Fibroblast of the aortic adventitia (primary cell): ENCODE data around the gene MARF1. TPM values are rescaled to one million over a fixed set of nuclear protein-coding genes. Genes with fewer than 3 reads are reported as not detected.
"Not testable (repeated sequence)": the region's sequence is repeated elsewhere in the genome, so short reads cannot be mapped to it uniquely, and the experiment has no call there.

Experiments used
- DNase-seq: peaks from one replicate; pipeline ENCODE4 v3.0.0-alpha.2; 2010; ENCODE audit warnings: low read depth
- H3K4me3 ChIP-seq: 2 replicates; pipeline ENCODE4 v1.5.1; 2011; ENCODE audit warnings: low read depth, mild to moderate bottlenecking, control low read depth, low read length, moderate library complexity
- total RNA-seq: library from RNA; depleted of rRNA; stranded (reverse); fragments of >200 nt; gene quantifications from 2 replicates; pipeline ENCODE4 v1.2.3, GENCODE V29; 2012; ENCODE audit warnings: low replicate concordance
- TF ChIP-seq, protein P1 (sequence below): IDR thresholded peaks from 2 replicates; pipeline ENCODE4 v1.5.1; 2011; ENCODE audit warnings: mild to moderate bottlenecking, low read length, control low read depth, inconsistent platforms; ENCODE audit not compliant: insufficient read depth

Gene MARF1
- total RNA-seq, 1 donor, result 27.1 TPM

DNA sequence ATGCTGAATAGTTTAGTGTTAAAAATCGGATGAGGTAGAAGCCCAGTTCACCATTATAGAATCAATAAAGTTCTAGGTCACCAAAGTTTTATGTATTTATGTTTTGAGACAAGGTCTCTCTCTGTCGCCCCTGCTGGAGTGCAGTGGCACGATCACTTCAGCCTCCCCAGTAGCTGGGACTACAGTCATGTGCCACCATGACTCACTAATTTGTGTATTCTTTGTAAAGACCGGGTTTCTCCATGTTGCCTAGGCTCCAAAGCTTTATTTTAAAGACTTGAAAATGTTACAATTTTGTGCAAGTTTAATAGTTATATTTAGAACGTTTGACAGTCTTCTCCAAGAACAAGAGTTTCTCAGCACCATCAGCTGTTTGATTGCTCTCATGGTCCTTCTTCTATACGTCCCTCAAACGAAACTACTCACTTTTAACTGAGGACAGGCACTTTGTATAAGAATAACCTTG is 39.2 kb upstream of the MARF1 start:
- H3K4me3 ChIP-seq, result no peak overlapping the region
- peak; percentile 73 for DNase-seq
- TF ChIP-seq, protein P1, sequence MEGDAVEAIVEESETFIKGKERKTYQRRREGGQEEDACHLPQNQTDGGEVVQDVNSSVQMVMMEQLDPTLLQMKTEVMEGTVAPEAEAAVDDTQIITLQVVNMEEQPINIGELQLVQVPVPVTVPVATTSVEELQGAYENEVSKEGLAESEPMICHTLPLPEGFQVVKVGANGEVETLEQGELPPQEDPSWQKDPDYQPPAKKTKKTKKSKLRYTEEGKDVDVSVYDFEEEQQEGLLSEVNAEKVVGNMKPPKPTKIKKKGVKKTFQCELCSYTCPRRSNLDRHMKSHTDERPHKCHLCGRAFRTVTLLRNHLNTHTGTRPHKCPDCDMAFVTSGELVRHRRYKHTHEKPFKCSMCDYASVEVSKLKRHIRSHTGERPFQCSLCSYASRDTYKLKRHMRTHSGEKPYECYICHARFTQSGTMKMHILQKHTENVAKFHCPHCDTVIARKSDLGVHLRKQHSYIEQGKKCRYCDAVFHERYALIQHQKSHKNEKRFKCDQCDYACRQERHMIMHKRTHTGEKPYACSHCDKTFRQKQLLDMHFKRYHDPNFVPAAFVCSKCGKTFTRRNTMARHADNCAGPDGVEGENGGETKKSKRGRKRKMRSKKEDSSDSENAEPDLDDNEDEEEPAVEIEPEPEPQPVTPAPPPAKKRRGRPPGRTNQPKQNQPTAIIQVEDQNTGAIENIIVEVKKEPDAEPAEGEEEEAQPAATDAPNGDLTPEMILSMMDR, result peak; percentile 68

DNA sequence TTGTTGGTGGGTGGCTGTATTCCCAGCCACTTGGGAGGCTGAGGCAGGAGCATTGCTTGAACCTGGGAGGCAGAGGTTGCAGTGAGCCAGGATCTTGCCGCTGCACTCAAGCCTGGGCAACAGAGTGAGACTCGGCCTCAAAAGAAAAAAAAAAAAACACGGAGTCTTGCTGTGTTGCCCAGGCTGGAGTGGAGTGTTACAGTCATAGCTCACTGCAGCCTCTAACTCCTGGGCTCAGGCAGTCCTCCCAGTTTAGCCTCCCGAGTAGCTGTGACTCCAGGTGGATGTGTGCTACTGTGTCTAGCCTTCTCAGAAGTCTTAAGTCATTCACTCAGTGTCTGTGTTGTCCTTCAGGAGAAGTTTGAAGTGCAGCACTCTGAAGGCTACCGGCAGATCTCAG is 34.5 kb upstream of the MARF1 start:
- DNase-seq, result no peak
- H3K4me3 ChIP-seq, result no peak overlapping the region
- TF ChIP-seq, protein P1, result no peak

DNA sequence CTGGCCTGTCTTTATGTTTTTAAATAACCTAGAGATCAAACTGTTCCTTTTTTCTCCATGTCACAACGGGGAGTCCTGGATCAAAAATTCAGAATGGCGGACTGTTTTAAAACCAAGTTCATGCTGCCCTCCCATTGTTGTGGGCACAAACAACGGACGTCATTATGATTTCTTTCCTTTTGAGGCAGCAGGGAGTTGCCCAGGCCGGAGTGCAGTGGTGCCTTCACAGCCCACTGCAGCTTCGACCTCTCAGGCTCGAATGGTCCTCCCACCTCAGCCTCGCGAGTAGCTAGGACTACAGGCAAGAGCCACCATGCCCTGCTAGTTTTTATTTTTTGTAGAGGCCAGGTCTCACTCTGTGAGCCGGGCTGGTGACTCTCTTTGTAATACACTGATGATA is 33.6 kb upstream of the MARF1 start:
- no peak overlapping the region for H3K4me3 ChIP-seq
- TF ChIP-seq, protein P1, result no peak
- DNase-seq, result no peak

DNA sequence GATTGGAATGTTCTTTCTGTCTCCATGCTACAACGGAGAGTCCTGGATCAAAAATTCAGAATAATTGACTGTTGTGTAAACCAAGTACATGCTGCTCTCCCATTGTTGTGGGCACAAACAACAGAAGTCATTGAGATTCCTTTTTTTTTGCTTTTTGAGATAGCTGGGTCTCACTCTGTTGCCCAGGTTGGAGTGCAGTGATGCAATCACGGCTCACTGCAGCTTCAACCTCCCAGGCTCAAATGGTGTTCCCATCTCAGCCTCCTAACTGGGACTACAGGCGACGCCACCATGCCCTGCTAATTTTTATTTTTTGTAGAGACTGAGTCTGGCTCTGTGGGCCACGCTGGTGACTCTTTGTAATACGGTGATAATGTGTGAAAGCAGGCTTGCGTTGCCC is 31.6 kb upstream of the MARF1 start:
- H3K4me3 ChIP-seq, result no peak overlapping the region
- TF ChIP-seq, protein P1, result no peak

DNA sequence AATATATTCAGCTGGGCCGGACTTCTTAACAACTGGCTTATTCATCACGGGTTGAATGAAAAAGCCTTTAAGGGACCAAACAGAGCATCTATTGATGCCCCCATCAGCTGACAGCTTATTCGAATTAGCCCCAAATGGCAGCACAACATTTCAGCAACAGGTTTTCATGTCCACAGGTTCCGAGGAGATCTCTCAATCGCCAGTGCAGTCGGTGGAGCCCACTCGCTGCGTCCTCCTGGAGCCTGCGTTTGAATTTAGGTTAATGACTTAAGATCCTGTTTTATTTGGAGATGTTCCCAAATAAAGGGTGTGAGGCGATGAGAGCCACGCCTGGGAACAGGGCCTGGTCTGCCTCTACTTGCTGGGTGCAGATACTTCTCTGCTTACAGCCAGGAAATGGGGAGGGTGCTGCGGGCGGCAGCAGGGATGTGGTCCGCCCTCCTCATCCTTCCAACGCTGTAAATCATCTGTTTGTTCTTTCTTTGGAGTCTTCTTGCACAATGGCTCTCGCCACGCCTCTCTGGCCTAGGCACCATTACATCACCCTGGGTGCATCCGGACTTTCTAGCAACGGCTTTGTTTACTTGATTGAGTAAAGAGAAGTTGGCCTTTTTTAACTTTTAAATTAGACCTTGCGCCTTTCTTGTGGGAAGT is 29.7 kb upstream of the MARF1 start:
- TF ChIP-seq, protein P1, result no peak
- DNase-seq, result peak; percentile 97
- H3K4me3 ChIP-seq, result no peak overlapping the region

More for the DNA sequence above, 31.6 kb upstream of the MARF1 start:
- DNase-seq, result no peak

DNA sequence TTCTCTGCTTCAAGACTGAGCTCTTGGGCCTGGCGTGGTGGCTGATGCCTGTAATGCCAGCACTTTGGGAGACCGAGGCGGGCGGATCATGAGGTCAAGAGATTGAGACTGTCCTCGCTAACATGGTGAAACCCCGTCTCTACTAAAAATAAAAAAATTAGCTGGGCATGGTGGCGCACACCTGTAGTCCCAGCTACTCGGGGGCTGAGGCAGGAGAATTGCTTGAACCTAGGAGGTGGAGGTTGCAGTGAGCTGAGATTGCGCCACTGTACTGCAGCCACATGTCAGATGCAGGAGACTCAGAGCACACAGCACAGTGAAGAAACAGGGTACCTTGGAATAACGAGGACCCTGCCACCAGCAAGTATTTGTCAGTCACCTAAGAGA is 29.2 kb upstream of the MARF1 start:
- DNase-seq, H3K4me3 ChIP-seq: not testable (repeated sequence)

DNA sequence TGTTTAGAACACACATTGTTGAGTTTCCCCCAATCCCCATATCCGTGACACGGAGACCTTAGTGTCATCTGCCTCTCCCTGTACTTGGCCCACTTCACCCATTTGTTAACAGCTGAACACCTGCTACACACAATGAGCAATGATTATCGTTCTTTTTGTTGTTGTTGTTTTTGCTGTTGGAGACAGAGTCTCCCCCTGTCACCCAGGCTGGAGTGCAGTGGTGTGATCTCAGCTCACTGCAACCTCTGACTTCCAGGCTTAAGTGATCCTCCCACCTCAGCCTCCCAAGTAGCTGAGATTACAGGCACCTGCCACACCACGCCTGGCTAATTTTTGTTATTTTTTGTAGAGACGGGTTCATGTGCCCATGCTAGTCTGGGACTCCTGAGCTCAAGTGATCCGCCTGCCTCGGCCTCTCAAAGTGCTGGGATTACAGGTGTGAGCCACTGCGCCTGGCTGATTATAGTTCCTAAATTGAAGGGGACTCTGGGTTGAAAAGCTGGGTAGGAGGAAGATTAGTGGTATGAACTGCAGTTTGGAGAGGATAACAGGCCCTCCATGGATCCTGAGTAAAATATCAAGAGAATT is 28.7 kb upstream of the MARF1 start:
- TF ChIP-seq, protein P1, result no peak
- DNase-seq, result no peak
- H3K4me3 ChIP-seq, result no peak overlapping the region
